ENCODE measurements around the gene COLQ.

Gene COLQ

GRCh38 chr3:15401936-15402335 lies 119.6 kb downstream of the COLQ start:
- no peaks in the 10 kb centered on the region for H3K36me3 ChIP-seq (ENCODE audit: control insufficient read depth, insufficient read depth, low read length)
- no peak overlapping the region for H3K9ac ChIP-seq (ENCODE audit: low read length)
- H3K4me1 ChIP-seq (ENCODE audit: control insufficient read depth, insufficient read depth, low read length), result no peaks in the 10 kb centered on the region
- H3K27ac ChIP-seq (ENCODE audit: low read depth, low read length), result no peak overlapping the region
- no peaks in the 10 kb centered on the region for H3K27me3 ChIP-seq (ENCODE audit: control insufficient read depth, insufficient read depth, low read length)
- H3K9me3 ChIP-seq (ENCODE audit: control insufficient read depth, insufficient read depth, low read depth, low read length), result peaks cover 11% of the 10 kb centered on the region
- no peak overlapping the region for H3K4me3 ChIP-seq (ENCODE audit: low read depth, low read length)

All from HUES6 (cell line).